ENCODE results near the gene PARVB.

PARVB gene

DNA sequence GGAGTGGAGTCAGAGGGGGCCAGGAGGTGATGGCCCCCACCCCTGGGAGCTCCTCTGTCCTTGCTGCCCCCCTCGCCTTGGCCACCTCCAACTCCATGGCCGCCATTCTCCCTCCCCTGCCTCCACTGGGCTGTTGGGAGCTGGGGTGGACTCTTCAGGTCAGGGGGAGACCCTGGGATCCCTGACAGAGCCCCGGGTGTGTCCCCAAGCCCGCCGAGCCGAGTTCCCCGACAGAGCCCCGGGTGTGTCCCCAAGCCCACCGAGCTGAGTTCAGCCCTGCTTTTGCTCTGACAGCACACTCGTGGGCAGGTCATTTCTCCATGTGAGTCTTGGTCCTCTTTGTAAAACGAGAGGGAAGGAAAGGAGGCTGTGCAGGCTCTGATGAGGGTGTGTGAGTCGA lies 143.4 kb downstream of the PARVB start:
- no peaks in the 10 kb centered on the region for H3K36me3 ChIP-seq (ENCODE audit: control insufficient read depth, insufficient read depth, low read length)
- H3K4me1 ChIP-seq (ENCODE audit: control insufficient read depth, insufficient read depth, low read length), result no peaks in the 10 kb centered on the region
- no peak overlapping the region for H3K4me3 ChIP-seq (ENCODE audit: low read length)
- no peaks in the 10 kb centered on the region for H3K9me3 ChIP-seq (ENCODE audit: control insufficient read depth, low read length)
- H3K27me3 ChIP-seq (ENCODE audit: control insufficient read depth, insufficient read depth, low read length), result no peaks in the 10 kb centered on the region
- H3K9ac ChIP-seq (ENCODE audit: low read length), result no peak overlapping the region

DNA sequence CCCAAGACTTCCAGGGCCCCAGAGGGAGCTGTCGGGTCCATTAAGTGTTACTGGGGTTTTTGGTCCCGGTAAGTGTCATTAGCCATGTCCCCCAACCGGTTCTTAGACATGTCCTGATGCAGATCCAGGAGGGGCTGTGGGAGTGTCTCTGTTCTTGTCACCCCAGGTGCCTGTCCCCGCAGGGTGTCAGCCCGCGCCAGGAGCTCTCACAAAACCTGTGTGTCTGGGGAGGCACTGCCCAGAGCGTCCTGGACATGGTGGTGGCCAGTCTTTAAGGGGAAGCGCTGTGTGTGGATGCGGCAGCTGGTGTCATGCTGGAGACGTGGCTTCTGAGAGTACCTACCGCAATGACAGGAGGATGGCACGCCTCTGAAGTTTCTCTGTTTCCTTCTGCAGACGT lies 144.1 kb downstream of the PARVB start:
- no peak overlapping the region for H3K9ac ChIP-seq (ENCODE audit: low read length)
- no peaks in the 10 kb centered on the region for H3K36me3 ChIP-seq (ENCODE audit: control insufficient read depth, insufficient read depth, low read length)
- H3K9me3 ChIP-seq (ENCODE audit: control insufficient read depth, low read length), result no peaks in the 10 kb centered on the region
- H3K27me3 ChIP-seq (ENCODE audit: control insufficient read depth, insufficient read depth, low read length), result no peaks in the 10 kb centered on the region
- no peaks in the 10 kb centered on the region for H3K4me1 ChIP-seq (ENCODE audit: control insufficient read depth, insufficient read depth, low read length)
- no peak overlapping the region for H3K4me3 ChIP-seq (ENCODE audit: low read length)

DNA sequence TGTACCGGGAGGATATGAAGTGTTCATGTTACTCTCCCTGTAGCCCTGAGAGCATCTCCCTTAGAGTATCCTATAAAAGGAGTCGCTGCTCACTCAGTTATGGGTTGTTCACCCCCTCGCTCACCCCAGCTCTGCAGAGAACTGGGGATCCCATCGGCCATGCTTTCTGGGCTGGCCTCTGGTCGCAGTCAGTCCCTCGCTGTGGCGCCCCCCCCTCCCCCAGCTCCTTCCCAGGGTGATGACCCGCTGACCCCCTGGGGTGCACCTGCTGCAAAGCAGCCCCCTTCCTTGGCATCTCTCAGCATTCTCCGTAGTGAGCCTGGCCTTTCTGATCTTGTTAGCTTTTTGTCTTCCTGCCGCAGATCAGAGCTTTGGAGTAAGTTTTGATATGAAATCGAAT lies 146.4 kb downstream of the PARVB start:
- H3K4me1 ChIP-seq (ENCODE audit: control insufficient read depth, insufficient read depth, low read length), result no peaks in the 10 kb centered on the region
- H3K36me3 ChIP-seq (ENCODE audit: control insufficient read depth, insufficient read depth, low read length), result no peaks in the 10 kb centered on the region
- no peaks in the 10 kb centered on the region for H3K9me3 ChIP-seq (ENCODE audit: control insufficient read depth, low read length)
- H3K9ac ChIP-seq (ENCODE audit: low read length), result no peak overlapping the region
- no peaks in the 10 kb centered on the region for H3K27me3 ChIP-seq (ENCODE audit: control insufficient read depth, insufficient read depth, low read length)
- no peak overlapping the region for H3K4me3 ChIP-seq (ENCODE audit: low read length)

DNA sequence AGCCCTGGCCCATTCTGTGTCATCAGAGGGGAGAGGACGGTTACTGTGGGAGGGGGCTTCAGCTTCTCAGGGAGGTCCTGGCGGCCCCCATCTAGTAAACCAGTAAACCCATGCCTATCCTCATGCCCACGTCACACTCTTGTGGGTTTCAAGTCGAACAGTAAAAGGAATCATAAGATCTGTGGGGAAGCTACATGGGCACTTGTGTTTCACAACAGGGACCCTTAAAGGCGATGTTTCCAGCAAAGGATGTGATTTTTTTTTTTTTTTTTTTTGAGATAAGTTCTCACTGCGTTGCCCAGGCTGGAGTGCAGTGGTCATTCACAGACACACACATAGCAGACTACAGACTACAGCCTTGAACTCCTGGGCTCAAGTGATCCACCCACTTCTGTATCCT lies 147.5 kb downstream of the PARVB start:
- H3K27me3 ChIP-seq (ENCODE audit: control insufficient read depth, insufficient read depth, low read length), result no peaks in the 10 kb centered on the region
- H3K9ac ChIP-seq (ENCODE audit: low read length), result no peak overlapping the region
- H3K9me3 ChIP-seq (ENCODE audit: control insufficient read depth, low read length), result no peaks in the 10 kb centered on the region
- H3K4me3 ChIP-seq (ENCODE audit: low read length), result no peak overlapping the region
- no peaks in the 10 kb centered on the region for H3K4me1 ChIP-seq (ENCODE audit: control insufficient read depth, insufficient read depth, low read length)
- no peaks in the 10 kb centered on the region for H3K36me3 ChIP-seq (ENCODE audit: control insufficient read depth, insufficient read depth, low read length)

DNA sequence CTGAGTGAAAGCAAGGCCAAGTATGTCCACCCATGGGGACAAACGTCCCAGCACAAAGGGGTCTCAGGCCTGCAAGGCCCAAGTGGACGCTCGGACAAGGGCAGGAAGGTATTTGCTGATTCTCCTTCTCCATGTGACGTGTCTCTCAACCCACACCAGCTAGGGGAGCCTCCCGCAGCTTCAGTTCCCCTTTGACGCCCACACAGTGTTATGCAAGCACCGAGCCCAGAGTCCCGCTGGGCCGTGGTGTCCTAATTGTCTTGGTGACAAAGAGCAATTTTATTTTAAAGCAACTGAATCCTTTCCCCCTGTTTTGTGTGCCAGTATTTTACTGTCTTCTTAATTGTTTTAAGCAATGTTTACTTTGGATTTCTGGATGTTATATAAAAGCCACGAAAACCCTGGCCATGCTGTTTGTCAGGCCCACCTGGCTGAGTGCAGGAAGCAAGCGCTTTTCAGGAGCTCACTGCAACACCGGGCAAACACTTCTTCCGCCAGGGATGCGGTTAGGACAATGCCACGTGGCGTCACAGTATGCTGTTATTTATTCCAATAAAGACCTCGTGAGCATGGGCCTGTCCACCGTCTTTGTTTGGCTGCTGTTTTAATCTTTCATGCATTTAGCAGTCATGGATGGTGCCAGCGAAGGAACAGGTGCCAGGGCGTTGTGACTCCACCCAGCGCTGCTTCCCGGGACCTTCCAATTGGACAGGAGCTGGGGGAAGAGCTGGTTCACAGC lies 148.4 kb downstream of the PARVB start:
- Histone ChIP-seq H3K36me3 (ENCODE audit: control insufficient read depth, insufficient read depth, low read length) (no peaks in the 10 kb centered on the region), H3K27me3 (ENCODE audit: control insufficient read depth, insufficient read depth, low read length) (no peaks in the 10 kb centered on the region), H3K9ac (ENCODE audit: low read length) (no peak overlapping the region), H3K4me1 (ENCODE audit: control insufficient read depth, insufficient read depth, low read length) (no peaks in the 10 kb centered on the region), H3K9me3 (ENCODE audit: control insufficient read depth, low read length) (no peaks in the 10 kb centered on the region), H3K4me3 (ENCODE audit: low read length) (no peak overlapping the region)

DNA sequence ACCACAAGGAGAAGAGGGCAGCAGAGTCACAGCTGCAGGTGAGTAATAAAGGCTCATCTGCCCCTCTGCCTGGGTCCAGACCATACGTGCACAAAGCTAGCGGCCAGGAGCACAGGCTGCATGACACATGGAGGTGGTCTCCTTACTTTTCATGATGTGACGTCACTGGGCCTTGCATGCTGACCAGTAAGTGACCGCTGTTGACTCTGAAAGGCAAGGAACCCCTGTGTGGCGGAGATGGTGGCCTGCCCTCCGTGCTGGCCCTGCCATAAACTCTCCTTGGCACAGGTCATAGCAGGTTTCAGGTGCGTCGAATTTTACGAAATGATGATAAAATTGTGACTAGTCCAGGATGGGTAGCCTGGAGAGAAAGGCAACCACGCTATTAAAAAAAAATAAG lies 149.1 kb downstream of the PARVB start:
- Histone ChIP-seq H3K9me3 (ENCODE audit: control insufficient read depth, low read length) (no peaks in the 10 kb centered on the region), H3K27me3 (ENCODE audit: control insufficient read depth, insufficient read depth, low read length) (no peaks in the 10 kb centered on the region), H3K4me1 (ENCODE audit: control insufficient read depth, insufficient read depth, low read length) (no peaks in the 10 kb centered on the region), H3K36me3 (ENCODE audit: control insufficient read depth, insufficient read depth, low read length) (no peaks in the 10 kb centered on the region), H3K9ac (ENCODE audit: low read length) (no peak overlapping the region), H3K4me3 (ENCODE audit: low read length) (no peak overlapping the region)

DNA sequence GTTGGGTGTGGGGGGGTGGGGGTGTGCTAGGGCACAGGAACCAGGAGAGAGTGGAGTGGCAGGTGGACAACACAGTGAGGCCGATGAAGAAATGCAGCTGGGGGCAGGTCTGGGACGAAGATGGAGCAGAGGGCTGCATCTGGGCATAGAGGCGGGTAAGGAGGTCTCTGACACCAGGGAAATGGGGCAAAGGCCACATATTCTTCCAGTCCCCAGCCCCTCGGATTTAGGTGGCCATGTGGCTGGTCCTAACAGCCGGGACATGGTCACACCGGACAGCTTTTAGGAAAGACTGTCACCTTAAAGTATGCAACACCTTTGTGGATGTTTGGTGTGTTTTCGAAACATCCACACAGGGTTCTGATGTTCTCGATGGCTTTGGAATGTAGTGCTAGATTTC lies 151.6 kb downstream of the PARVB start:
- Histone ChIP-seq H3K9ac (ENCODE audit: low read length) (no peak overlapping the region), H3K4me1 (ENCODE audit: control insufficient read depth, insufficient read depth, low read length) (no peaks in the 10 kb centered on the region), H3K36me3 (ENCODE audit: control insufficient read depth, insufficient read depth, low read length) (no peaks in the 10 kb centered on the region), H3K27me3 (ENCODE audit: control insufficient read depth, insufficient read depth, low read length) (peaks cover 3% of the 10 kb centered on the region), H3K9me3 (ENCODE audit: control insufficient read depth, low read length) (no peaks in the 10 kb centered on the region), H3K4me3 (ENCODE audit: low read length) (no peak overlapping the region)

DNA sequence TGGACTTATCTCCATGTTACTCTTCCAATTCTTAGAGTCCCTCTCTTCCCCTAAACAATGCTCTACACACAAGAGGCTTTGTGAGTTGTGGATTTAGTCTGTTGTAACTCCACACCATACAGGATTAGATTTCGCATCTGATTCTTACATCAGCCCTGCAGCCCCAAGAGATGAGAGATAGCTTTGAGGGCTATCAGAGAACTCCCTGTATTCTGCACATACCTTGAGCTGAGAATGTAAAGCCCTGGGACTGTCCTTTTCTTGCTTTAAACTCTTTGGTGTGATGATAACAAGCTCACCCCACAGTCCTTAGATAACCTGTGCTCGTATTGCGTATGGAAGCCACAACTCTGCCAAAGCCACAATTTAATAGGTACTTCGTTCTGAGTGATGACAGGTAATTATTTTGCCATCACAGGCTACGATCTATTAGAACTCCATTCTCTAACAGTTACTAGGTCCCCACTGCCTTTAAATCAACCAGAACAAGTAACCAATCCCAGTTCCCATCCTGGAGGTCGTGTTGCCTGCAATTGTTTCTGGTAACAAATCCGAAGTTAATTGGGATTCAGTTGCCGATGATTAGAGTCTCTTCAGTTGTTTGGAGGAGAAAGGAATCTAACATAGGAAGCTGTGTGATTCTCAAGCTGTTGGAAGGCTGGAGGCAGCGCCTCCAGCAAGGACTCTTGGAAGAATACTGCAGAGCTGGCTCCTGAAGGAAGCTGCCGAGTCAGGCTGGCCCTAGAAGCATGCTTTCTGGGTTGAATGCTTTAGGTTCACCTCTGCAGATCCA lies 155.3 kb downstream of the PARVB start:
- Histone ChIP-seq H3K4me1 (ENCODE audit: control insufficient read depth, insufficient read depth, low read length) (no peaks in the 10 kb centered on the region), H3K4me3 (ENCODE audit: low read length) (no peak overlapping the region), H3K27me3 (ENCODE audit: control insufficient read depth, insufficient read depth, low read length) (peaks cover 7% of the 10 kb centered on the region), H3K36me3 (ENCODE audit: control insufficient read depth, insufficient read depth, low read length) (no peaks in the 10 kb centered on the region), H3K9me3 (ENCODE audit: control insufficient read depth, low read length) (no peaks in the 10 kb centered on the region), H3K9ac (ENCODE audit: low read length) (no peak overlapping the region)

DNA sequence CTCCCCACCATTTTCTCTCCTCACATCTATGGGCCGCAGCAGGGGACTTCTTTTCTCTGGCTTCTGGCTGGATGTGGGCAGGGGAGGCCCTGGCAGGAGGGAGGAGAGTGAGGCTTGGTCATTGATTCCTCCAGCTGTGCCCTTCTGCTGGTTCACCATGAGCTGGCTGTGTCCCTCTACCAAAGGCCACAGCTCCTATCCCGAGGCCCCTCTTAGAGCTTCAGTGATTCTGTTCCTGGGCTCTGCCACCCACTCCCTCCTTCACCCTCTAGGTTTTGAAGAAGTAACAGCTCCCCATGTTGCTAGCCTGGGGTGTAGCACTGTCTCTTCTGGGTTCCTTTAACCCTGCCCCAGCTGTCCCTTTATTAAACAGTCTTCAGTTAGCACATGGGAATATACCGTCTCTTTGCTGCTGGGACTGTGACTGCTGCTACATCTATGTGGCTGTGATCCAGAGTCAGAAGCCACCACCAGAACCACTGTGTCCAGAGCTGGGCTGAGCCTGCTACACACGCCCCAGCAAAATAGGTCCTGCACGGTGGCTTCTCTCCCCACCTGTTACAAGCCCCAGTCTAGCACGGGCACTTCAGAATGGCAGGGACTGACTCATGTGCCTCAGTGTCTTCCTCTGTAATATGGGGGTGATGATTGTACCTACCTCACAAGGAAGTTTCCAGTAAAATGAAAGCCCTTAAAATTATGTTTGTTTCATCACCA lies 156.0 kb downstream of the PARVB start:
- no peak overlapping the region for H3K9ac ChIP-seq (ENCODE audit: low read length)
- no peaks in the 10 kb centered on the region for H3K4me1 ChIP-seq (ENCODE audit: control insufficient read depth, insufficient read depth, low read length)
- H3K4me3 ChIP-seq (ENCODE audit: low read length), result no peak overlapping the region
- peaks cover 7% of the 10 kb centered on the region for H3K27me3 ChIP-seq (ENCODE audit: control insufficient read depth, insufficient read depth, low read length)
- no peaks in the 10 kb centered on the region for H3K36me3 ChIP-seq (ENCODE audit: control insufficient read depth, insufficient read depth, low read length)
- H3K9me3 ChIP-seq (ENCODE audit: control insufficient read depth, low read length), result no peaks in the 10 kb centered on the region

DNA sequence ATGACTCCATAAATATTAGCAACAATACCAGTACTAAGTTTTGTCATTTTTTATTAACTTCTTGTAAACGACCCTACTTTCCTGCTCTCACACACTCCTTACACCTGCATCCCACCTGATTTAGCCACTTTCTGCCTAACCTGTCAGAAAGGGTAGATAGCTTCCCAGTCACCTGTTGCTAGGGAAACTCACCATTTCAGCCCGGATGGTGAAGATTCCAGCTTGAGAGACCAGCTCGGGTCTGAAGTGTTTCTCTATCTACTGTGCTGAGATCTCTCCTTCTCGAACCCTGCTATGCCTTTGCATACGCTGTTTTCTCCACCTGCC lies 156.6 kb downstream of the PARVB start, which contains the start of gene PARVG:
TSS of gene PARVG (plus strand) at position 220 of the 327 bp plus-strand sequence. CDS start 2,405 bp downstream, outside the sequence.
- peaks cover 7% of the 10 kb centered on the region for H3K27me3 ChIP-seq (ENCODE audit: control insufficient read depth, insufficient read depth, low read length)
- H3K4me1 ChIP-seq (ENCODE audit: control insufficient read depth, insufficient read depth, low read length), result no peaks in the 10 kb centered on the region
- no peaks in the 10 kb centered on the region for H3K9me3 ChIP-seq (ENCODE audit: control insufficient read depth, low read length)
- no peaks in the 10 kb centered on the region for H3K36me3 ChIP-seq (ENCODE audit: control insufficient read depth, insufficient read depth, low read length)
- no peak within 1 kb of the TSS for H3K4me3 ChIP-seq (ENCODE audit: low read length)
- H3K9ac ChIP-seq (ENCODE audit: low read length), result peak within 1 kb of the TSS; percentile 43

DNA sequence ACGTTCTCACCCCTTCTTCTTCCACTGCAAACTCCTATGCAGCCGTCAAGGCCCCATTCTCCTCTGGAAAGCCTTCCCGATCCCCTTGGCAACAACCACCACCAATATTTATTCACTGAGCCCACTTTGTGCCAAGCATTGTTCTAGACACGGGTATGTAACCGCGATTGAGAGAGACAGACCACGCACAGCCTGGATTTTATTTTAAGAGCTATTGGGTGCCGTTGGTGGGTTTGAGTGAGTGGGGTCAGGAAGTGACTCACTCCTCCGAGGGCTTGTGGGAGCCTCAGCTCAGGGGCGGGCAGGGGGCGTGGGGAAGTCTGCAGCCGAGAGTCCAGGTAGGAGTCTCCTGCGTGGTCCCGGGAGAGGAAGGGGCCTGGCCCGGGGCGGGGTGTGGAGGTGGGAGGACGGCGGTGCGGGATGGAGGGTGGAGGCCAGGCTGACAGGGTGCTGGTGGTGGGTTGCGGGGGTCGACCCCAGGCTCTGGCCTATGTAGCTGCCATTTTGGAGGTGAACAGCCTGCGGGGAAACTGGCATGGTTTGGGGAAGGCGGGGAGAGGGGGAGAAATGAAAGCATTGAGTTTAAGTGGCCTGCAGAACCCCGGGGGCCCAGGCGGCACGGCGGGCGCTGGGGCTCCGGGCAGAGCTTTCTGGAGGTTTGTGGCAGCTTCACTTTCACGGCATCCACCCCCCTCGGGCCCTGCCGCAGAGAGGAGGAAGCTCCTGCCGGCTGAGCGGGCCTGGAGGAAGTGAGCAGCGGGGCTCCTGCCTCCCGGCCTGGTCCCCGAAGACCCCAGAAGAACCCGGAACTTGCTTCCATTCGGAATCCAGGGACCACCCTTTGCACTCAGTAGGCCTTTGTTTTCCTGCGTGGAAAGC lies 157.2 kb downstream of the PARVB start:
- Histone ChIP-seq H3K4me3 (ENCODE audit: low read length) (no peak overlapping the region), H3K4me1 (ENCODE audit: control insufficient read depth, insufficient read depth, low read length) (no peaks in the 10 kb centered on the region), H3K9ac (ENCODE audit: low read length) (peak overlapping the region; percentile 43)

More for the DNA sequence above, 157.2 kb downstream of the PARVB start:
- Histone ChIP-seq H3K36me3 (ENCODE audit: control insufficient read depth, insufficient read depth, low read length) (no peaks in the 10 kb centered on the region), H3K9me3 (ENCODE audit: control insufficient read depth, low read length) (no peaks in the 10 kb centered on the region), H3K27me3 (ENCODE audit: control insufficient read depth, insufficient read depth, low read length) (peaks cover 7% of the 10 kb centered on the region)

Measured in mucosa of stomach (tissue), 1 donor.